ENCODE results near the gene TRPM1.

TRPM1 gene

GRCh38 chr15:30974112-30974511 is 127.4 kb downstream of the TRPM1 start:
- TF ChIP-seq CTCF (IDR thresholded peaks at IDR 0.05; ENCODE audit: low read depth, low read length), result no peak
- H3K4me3 ChIP-seq (ENCODE audit: low read depth, low read length), result no peak overlapping the region

- no peak for TF ChIP-seq CTCF (IDR thresholded peaks at IDR 0.05; ENCODE audit: low read depth, low read length)
- no peak overlapping the region for H3K4me3 ChIP-seq (ENCODE audit: low read depth, low read length)
These were observed 128.1 kb downstream of the TRPM1 start for GRCh38 chr15:30973379-30973778.

- no peak overlapping the region for H3K4me3 ChIP-seq (ENCODE audit: low read depth, low read length)
- TF ChIP-seq CTCF (IDR thresholded peaks at IDR 0.05; ENCODE audit: low read depth, low read length), result no peak
These were observed 131.8 kb downstream of the TRPM1 start for GRCh38 chr15:30969724-30970123.

GRCh38 chr15:30963681-30964080 is 137.8 kb downstream of the TRPM1 start:
- no peak for TF ChIP-seq CTCF (IDR thresholded peaks at IDR 0.05; ENCODE audit: low read depth, low read length)
- H3K4me3 ChIP-seq (ENCODE audit: low read depth, low read length), result no peak overlapping the region

GRCh38 chr15:30962659-30963058 is 138.9 kb downstream of the TRPM1 start:
- TF ChIP-seq CTCF (IDR thresholded peaks at IDR 0.05; ENCODE audit: low read depth, low read length), result no peak
- H3K4me3 ChIP-seq (ENCODE audit: low read depth, low read length), result no peak overlapping the region

GRCh38 chr15:30962079-30962478 is 139.4 kb downstream of the TRPM1 start:
- H3K4me3 ChIP-seq (ENCODE audit: low read depth, low read length), result no peak overlapping the region
- no peak for TF ChIP-seq CTCF (IDR thresholded peaks at IDR 0.05; ENCODE audit: low read depth, low read length)

GRCh38 chr15:30958219-30958618 is 143.3 kb downstream of the TRPM1 start:
- H3K4me3 ChIP-seq (ENCODE audit: low read depth, low read length), result no peak overlapping the region
- no peak for TF ChIP-seq CTCF (IDR thresholded peaks at IDR 0.05; ENCODE audit: low read depth, low read length)

Measured in WI38 (cell line).